GM18520 (cell line): ENCODE measurements around the gene SLC22A4.

Source experiments
- ATAC-seq: cut with Tn5 transposase; IDR thresholded peaks from one replicate; pipeline ENCODE4 v1.9.1; 2021; ENCODE audit not compliant: unreplicated experiment

Gene SLC22A4

GRCh38 chr5:132261881-132262845, 32.0 kb upstream of the SLC22A4 start:
- ATAC-seq, result no peak

GRCh38 chr5:132262882-132263547, 31.2 kb upstream of the SLC22A4 start:
- ATAC-seq, result no peak

DNA sequence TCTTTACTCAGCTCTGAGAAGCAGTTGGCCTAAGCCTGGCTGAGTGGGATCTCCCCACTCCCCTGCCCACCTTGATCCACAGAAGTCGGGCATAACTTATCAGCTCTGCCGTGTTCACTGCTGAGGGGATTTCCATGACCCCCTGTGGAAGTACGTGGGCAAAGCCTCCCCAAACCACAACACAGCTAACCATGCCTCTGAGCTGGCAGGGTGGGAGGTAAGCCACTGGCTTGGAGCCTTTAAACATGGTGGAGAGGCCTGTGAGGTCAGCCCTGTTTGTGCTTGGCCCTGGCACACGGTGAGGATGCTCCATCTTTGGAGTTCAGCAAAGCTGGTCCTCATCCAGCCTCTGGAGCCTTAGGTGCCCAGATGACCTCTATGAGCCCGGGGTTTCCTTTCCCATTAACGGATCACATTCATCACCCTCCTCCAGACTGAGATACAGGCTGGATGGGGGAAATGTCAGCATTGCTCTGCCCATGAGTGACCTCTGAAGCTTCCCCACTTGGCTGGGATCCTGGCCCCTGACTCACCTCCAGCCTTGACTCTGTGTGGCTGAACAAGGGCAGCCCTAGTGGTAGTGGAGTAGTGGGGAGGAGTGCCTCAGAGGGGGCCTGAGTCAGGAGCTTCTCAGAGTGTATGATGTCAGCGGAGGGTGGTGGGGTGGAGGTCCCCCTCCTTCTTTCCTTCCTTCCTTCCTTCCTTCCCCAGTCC, 30.5 kb upstream of the SLC22A4 start:
- ATAC-seq, result no peak

DNA sequence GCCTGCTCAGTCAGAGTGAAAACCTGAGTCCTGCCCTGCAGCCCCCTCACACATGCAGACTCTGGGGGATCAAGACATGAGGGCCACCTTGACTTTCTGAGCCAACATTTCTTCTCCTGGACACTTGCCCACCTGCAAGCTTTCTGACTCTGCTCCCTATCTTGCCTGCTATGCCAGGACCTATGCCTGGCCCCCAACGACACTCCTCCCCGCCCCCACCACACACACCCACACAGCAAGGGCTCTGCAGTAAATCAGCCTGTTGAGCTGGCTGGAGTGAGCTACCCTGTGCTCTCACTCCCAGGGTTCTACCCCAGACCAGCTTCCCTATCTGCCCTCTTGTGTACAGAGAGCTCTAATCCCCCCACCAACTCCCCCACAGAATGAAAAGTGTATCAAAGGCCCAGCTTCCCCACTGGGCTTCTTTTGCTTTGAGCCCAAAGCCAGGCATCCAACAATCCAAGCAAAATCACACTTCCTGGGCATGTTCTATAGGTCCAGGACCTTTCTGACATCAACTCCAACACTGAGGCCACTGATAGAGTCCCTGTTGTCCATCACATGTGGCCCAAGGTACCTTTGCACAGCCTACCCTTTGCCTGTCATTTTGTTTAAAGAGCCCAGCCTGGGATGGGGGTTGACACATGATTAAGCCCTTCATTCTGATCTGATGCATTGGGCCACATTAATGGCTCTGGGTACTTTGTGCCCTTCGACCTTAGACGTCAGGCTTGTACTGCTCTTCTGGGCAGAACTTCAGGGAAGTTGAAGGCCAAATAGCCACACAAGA, 29.5 kb upstream of the SLC22A4 start:
- ATAC-seq, result no peak

DNA sequence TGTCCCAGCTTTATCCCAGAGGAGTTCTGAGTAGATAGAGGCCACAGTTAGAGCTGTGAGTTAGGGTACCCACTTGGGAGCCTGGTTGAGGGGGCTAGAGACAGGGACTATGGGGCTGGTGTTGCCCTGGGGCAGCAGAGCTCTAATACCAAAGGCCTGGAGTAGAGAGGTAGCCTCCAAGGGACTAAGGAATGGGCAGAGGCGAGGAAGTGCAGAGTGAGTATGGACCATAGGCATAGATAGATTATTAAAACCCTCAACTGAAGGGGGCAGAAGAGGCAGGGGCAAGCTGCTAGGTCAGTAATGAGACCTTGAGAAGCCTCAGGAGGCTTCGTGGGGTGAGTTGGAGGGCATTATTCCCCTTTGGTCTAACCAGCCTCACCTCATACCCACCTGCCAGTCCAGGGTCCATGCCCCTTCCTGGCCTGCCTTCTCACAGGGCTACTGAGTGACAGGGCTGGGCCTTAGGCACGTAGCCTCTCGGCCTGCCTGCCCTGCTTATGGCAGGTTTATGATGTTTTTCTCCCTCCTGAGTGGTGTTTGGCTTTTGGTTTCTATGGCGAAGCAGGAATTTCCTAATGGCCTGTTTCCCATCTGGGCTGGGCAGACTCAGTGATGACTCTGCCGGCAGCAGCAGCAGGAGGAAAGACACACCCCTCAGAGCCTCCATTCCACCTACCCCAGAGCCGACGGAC, 28.7 kb upstream of the SLC22A4 start:
- ATAC-seq, result no peak

GRCh38 chr5:132266031-132266835, 28.0 kb upstream of the SLC22A4 start:
- ATAC-seq, result no peak

DNA sequence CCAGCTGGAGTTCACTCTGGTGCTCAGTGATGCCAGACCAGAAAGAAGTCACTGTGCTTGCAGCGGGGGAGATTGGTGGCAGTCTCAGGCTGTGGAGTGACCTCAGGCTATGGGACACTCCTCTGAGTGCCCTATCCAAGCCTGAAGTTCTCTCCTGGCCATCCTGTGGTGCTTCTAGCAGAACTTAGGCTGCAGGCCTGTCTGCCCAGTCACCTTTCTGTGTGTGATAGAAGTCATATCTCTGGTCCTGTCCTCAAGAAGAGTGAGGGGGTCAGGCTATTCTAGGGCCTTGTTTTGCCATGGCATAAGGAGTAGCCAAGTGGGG, 27.4 kb upstream of the SLC22A4 start:
- no peak for ATAC-seq

DNA sequence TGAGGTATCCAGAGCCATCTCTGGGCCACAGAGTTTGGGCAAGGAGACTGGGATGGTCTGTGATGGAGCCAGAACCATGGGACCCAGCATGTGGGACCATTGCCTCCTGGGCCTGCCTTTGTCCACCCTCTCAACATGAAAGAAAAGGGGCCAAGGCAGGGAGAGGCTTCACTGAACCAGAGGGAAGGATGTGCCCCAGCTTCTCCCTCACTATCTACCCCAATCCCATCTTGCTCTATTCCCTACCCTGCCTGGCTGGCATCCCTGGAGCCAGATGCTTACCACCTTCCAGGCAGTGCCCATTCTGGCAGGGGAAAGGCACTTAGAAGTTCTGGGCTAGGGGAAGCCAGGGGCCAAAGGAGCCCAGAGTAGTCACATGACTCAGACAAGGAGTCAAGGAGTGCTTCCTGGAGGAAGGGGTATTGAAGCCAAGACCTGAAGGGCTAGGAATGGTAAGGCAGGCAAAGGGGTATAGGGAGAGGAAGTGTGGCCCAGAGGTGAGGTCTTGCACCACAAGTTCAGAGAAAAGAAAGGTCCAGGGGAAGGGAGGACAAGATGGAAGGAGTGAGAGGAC, 26.9 kb upstream of the SLC22A4 start:
- no peak for ATAC-seq

DNA sequence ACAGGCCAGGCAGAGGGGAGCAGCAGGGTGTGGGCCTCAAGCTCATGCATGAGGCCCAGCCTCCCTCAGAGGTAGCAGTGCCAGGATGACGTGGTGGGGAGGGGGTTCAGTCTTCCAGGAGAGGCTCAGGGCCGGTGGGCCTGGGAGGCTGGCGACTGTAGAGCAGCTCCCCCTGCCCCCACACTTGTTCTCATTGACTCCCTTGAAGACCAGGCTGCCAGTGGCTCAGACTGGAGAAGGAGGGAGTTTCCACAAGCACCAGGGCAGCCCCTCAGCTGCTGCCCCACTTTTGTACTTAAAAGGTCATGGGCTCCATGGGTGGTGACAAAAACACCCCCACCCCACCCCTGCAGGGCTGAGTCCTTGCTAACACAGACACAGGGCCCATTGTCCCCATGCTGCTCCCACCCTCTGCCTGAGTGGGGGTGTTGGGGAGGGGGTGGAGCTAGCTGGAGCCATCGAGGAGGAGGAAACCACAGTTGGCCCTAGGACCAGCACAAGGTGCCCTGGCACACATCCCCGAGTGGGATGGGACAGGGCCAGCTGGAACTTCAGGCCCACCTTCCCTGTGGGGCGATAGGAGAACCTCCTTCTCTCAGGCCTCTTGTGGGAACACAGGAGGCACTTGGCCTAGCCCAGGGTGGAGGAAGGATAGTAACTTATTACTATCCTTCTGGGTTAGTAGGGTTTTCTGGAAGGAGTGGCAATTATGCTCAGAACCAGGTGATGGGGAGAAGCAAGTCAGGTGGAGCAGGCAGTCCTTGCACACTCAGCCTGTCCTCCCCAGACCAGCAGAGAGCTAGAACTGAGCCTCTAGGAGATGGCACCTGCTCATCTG, 26.0 kb upstream of the SLC22A4 start:
- no peak for ATAC-seq

- ATAC-seq, result peak; percentile 60
Observed at GRCh38 chr5:132268769-132269551, 25.2 kb upstream of the SLC22A4 start.

GRCh38 chr5:132269635-132270334, 24.4 kb upstream of the SLC22A4 start:
- no peak for ATAC-seq

DNA sequence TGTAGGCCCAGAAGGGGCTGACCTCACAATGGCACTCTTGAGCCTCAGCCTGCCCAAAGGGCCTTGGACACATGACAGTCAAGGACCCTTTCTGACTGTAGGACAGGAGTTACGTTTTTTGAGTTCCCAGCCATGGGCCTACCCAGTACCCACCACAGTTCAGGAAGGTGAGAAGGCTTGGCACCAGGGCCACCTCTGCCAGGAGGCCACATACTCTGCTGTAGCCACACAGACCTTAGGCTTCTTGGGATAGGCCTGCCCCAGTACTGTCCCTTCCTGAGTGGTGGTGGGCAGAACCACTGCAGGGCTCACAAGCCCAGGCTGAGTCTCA, 23.9 kb upstream of the SLC22A4 start:
- no peak for ATAC-seq

- ATAC-seq, result no peak
Observed at GRCh38 chr5:132270706-132271105, 23.5 kb upstream of the SLC22A4 start.

DNA sequence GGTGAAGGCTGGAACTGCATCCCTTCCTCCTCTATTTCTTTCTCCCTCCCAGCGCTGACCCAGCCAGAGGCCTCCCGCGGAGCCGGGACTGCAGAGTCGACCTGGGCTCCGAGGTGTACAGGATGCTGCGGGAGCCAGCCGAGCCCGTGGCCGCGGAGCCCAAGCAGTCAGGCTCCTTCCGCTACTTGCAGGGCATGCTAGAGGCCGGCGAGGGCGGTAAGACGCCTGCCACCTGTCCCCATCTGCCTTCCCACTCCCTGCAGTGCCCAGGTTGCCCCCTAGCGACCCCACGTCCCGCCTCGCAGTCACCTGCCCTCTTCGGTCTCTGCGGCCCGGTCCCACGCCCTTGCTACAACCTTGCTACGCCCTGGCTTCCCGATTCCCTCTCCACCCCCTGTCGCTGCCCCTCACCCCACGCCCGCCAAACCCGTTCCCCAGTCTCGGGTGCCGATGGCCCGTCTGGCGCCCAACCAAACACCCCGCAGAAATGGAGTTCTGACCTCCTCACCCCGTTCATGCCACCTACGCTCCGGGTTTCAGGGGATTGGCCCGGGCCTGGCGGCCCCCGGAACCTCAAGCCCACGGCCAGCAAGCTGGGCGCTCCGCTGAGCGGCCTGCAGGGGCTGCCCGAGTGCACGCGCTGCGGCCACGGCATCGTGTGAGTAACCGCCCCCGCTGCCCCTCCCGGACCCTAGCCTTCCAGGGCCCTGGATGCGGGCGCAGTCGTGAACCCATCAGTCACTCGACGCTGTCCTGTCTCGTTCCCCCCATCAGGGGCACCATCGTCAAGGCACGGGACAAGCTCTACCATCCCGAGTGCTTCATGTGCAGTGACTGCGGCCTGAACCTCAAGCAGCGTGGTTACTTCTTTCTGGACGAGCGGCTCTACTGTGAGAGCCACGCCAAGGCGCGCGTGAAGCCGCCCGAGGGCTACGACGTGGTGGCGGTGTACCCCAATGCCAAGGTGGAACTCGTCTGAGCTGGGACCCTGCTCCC, 22.6 kb upstream of the SLC22A4 start:
- ATAC-seq, result no peak

DNA sequence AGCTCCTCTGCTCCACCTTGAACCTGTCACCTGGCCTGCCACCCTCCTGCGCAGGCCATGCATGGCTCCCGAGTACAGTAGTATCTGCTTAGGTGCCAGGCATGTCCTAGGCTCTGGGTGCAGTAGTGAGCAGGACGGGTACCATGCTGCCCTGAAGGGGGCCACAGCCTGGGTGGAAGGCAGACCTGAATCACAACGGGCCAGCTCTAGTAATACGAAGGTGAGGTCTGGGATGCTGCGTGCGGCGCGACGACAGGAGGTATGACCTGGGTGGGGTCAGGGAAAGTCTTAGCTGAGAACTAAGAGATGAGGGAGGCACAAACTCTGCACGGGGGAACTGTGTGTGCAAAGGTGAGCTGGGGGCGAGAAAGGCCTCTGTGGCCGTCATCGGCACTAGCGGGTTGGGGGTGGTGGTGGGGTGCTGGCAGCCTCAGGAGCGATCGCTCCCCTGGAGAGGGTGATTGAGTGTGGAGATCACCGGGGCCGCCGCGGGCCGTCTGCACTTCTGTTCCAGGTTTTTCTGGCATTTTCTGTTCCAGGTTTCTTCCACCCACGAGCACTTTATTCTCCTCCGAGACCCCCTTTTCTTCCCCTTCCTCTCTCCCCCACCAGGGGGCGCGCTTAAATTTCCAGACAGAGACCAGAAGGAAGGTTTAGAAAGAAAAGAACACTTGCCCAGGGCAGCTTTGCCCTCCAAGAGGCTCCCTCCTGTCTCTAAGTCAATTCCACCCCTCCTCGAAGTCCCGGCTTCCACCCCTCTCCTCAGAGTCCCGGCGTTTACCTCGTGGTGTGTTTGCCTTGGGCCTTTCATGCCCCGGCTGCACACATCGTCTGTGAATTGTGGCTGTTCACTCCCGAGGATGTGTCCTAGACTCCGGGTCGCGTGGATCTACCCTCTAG, 21.6 kb upstream of the SLC22A4 start:
- no peak for ATAC-seq
